ENCODE data around the gene COX4I1. TPM values are rescaled to one million over a fixed set of nuclear protein-coding genes. Genes with fewer than 3 reads are reported as not detected.

The COX4I1 gene
- total and polyA plus RNA-seq, 2 experiments from 2014 or later: 743 to 1,231 TPM

DNA sequence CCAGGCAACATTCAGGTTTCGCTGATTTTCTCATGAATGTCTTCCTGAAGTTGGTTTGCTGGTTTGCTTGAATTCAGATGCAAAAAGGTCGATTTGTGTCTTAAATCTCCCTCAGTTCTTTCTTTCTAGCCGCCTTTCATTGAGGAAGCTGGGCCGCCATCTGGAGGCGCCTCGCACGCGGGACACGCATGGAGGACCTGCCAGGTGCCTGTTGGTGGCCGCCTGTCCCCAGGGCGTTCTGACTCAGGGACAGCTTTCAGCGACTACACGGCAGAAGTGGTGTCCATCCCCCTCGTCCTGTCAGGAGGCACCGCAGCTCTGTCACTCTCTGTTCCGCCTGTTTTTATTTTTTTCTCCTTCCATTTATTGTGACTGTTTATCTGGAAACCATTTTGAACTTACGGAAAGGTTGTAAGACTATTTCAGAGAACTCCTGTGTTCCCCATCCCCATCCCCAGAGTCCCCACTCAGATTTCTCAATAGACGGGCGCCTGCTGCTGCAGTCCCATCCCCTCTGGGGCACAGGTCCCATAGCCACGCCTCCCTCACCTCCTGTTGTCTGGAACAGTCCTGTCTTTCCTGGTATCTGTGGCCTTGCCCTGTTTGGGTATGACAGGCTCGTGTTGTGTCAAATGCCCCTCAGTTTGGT is 33.2 kb downstream of the COX4I1 start:
- TF ChIP-seq, protein P1, sequence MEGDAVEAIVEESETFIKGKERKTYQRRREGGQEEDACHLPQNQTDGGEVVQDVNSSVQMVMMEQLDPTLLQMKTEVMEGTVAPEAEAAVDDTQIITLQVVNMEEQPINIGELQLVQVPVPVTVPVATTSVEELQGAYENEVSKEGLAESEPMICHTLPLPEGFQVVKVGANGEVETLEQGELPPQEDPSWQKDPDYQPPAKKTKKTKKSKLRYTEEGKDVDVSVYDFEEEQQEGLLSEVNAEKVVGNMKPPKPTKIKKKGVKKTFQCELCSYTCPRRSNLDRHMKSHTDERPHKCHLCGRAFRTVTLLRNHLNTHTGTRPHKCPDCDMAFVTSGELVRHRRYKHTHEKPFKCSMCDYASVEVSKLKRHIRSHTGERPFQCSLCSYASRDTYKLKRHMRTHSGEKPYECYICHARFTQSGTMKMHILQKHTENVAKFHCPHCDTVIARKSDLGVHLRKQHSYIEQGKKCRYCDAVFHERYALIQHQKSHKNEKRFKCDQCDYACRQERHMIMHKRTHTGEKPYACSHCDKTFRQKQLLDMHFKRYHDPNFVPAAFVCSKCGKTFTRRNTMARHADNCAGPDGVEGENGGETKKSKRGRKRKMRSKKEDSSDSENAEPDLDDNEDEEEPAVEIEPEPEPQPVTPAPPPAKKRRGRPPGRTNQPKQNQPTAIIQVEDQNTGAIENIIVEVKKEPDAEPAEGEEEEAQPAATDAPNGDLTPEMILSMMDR (IDR thresholded peaks at IDR 0.05; ENCODE audit: low read depth, low read length): no peak
- Histone ChIP-seq H3K4me3 (no peak overlapping the region), H3K27ac (no peak overlapping the region), H3K27me3 (no peaks in the 10 kb centered on the region), H3K36me3 (no peaks in the 10 kb centered on the region), H3K4me1 (ENCODE audit: low read depth) (no peaks in the 10 kb centered on the region), H3K9me3 (ENCODE audit: low read depth) (no peaks in the 10 kb centered on the region)
- DNase-seq (ENCODE audit: low read depth in 1 of 2, low spot score in 1 of 2): no peak

GRCh38 chr16:85833219-85833920 is 33.9 kb downstream of the COX4I1 start:
- TF ChIP-seq, protein P1 (IDR thresholded peaks at IDR 0.05; ENCODE audit: low read depth, low read length): no peak

GRCh38 chr16:85834741-85835140 is 35.2 kb downstream of the COX4I1 start:
- DNase-seq (ENCODE audit: low read depth in 1 of 2, low spot score in 1 of 2): no peak
- TF ChIP-seq, protein P1 (IDR thresholded peaks at IDR 0.05; ENCODE audit: low read depth, low read length): no peak
- H3K27me3 ChIP-seq: no peaks in the 10 kb centered on the region
- H3K4me1 ChIP-seq (ENCODE audit: low read depth): no peaks in the 10 kb centered on the region
- H3K9me3 ChIP-seq (ENCODE audit: low read depth): no peaks in the 10 kb centered on the region
- no peak overlapping the region for H3K27ac ChIP-seq
- no peak overlapping the region for H3K4me3 ChIP-seq
- no peaks in the 10 kb centered on the region for H3K36me3 ChIP-seq

More at GRCh38 chr16:85833219-85833920, 33.9 kb downstream of the COX4I1 start:
- Histone ChIP-seq H3K4me3 (no peak overlapping the region), H3K27me3 (no peaks in the 10 kb centered on the region), H3K4me1 (ENCODE audit: low read depth) (no peaks in the 10 kb centered on the region), H3K27ac (no peak overlapping the region), H3K36me3 (no peaks in the 10 kb centered on the region), H3K9me3 (ENCODE audit: low read depth) (no peaks in the 10 kb centered on the region)
- DNase-seq (ENCODE audit: low read depth in 1 of 2, low spot score in 1 of 2): no peak

GRCh38 chr16:85835227-85835751 is 35.8 kb downstream of the COX4I1 start:
- peaks cover 2% of the 10 kb centered on the region for H3K27me3 ChIP-seq
- H3K36me3 ChIP-seq: no peaks in the 10 kb centered on the region
- H3K4me1 ChIP-seq (ENCODE audit: low read depth): no peaks in the 10 kb centered on the region
- TF ChIP-seq, protein P1 (IDR thresholded peaks at IDR 0.05; ENCODE audit: low read depth, low read length): no peak
- no peak for DNase-seq (ENCODE audit: low read depth in 1 of 2, low spot score in 1 of 2)
- H3K9me3 ChIP-seq (ENCODE audit: low read depth): no peaks in the 10 kb centered on the region
- H3K27ac ChIP-seq: no peak overlapping the region
- H3K4me3 ChIP-seq: no peak overlapping the region

GRCh38 chr16:85835956-85836705 is 36.6 kb downstream of the COX4I1 start:
- Histone ChIP-seq H3K27ac (no peak overlapping the region), H3K4me1 (ENCODE audit: low read depth) (no peaks in the 10 kb centered on the region), H3K36me3 (no peaks in the 10 kb centered on the region), H3K27me3 (peaks cover 3% of the 10 kb centered on the region), H3K9me3 (ENCODE audit: low read depth) (no peaks in the 10 kb centered on the region), H3K4me3 (no peak overlapping the region)
- TF ChIP-seq, protein P1 (IDR thresholded peaks at IDR 0.05; ENCODE audit: low read depth, low read length): no peak
- DNase-seq (ENCODE audit: low read depth in 1 of 2, low spot score in 1 of 2): no peak
